Measurements from ENCODE around the gene RILP. TPM values are rescaled to one million over a fixed set of nuclear protein-coding genes. Genes with fewer than 3 reads are reported as not detected.

RILP gene
- total and polyA plus RNA-seq, 5 experiments from 2014 or later, result 1.4 to 4.0 (median 3.4) TPM

DNA sequence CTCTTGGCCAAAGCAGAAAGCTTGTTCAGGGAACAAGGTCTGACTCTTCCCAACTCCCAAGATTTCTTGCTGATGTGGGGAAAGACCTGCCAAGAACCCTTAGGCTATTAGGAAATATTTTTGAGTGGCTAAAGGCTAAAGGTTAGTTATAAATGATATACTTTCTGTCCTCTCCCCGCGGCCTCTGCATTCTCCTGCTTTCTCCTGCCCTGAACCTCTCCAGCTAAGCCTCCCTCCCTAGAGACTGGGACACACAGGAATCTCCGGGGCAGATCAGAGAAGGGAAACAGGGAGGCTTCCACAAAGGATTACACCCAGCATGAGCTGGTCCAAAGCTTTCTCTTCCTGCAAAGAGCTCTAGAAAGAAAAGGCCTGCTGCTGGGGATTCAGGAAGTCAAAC, 23.3 kb downstream of the RILP start:
- H3K4me3 Mint-ChIP-seq, result peak overlapping the region in 9 of 10 donors; percentile 74 to 94 (median 87)
- ATAC-seq, result no peak

DNA sequence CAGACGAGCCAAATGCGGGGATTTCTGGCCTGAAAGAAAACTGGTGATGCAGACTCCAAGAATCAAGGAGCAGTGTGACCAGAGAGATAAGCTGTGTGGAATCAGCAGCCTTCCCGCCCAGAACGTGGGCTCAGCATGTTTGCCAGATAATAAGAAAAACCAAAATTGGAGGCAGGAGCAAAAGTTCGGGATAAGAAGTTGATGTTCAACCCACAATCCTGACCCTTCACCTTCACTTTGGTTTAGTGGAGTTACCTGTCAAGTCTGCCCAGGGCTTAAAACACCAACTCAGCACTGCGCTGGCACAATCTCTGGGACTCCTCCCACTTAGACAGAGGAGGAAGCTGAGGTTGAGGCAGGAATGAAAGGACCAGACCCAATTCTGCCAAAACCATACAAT, 24.1 kb downstream of the RILP start:
- no peaks in the 10 kb centered on the region for H3K27me3 Mint-ChIP-seq
- ATAC-seq, result no peak
- POLR2A ChIA-PET, result interaction anchor here (0.5 to 5.2 kb wide), 5 partner anchors 11 to 1179 kb away, joined by 3 to 45 read pairs (median 5); partner anchors contain the start of gene RILP
- no peak overlapping the region for H3K27ac Mint-ChIP-seq
- H3K4me1 Mint-ChIP-seq, result peaks cover 13 to 34% (median 24%) of the 10 kb centered on the region in 4 donors
- no peak for DNase-seq
- no peaks in the 10 kb centered on the region for H3K36me3 Mint-ChIP-seq
- H3K4me3 Mint-ChIP-seq, result peak overlapping the region in 3 of 10 donors; percentile 28 to 52 (median 31)
- no peaks in the 10 kb centered on the region for H3K9me3 Mint-ChIP-seq

More for the DNA sequence above, 23.3 kb downstream of the RILP start:
- DNase-seq, result no peak
- Mint-ChIP-seq H3K36me3 (no peaks in the 10 kb centered on the region), H3K4me1 (peaks cover 15 to 39% (median 25%) of the 10 kb centered on the region in 4 donors), H3K27me3 (no peaks in the 10 kb centered on the region), H3K9me3 (no peaks in the 10 kb centered on the region), H3K27ac (peak overlapping the region in 5 of 10 donors; percentile 41 to 85 (median 80))
- POLR2A ChIA-PET, result interaction anchor here (0.6 to 5.2 kb wide), 8 partner anchors 8 to 1081 kb away, joined by 3 to 45 read pairs (median 4); partner anchors contain the start of genes PRPF8 and RILP

DNA sequence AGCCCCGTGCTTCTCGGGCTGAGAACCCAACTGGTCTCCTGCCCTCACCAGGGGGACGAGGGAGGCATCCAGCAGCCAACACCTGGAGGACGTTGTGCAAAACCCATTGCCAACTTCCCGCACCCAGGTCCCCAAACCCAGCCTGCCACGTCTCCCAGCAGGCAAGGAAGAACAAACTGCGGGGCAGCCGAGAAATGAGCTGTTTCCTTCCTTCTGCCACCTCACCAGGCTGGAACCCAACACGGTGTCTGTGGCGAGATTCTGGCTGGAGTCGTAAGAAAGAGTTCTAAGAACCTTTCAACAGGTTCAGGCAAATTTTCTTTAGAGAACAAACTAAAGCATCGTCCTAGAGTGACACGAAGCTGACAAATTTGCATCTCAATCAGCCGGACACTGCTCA, 24.6 kb downstream of the RILP start:
- Mint-ChIP-seq H3K36me3 (no peaks in the 10 kb centered on the region), H3K27me3 (no peaks in the 10 kb centered on the region), H3K4me3 (no peak overlapping the region), H3K4me1 (peaks cover 11 to 30% (median 21%) of the 10 kb centered on the region in 4 donors), H3K9me3 (no peaks in the 10 kb centered on the region), H3K27ac (no peak overlapping the region)
- no peak for ATAC-seq
- DNase-seq, result no peak
- POLR2A ChIA-PET, result interaction anchor here (0.5 to 0.8 kb wide), 3 partner anchors 10 to 247 kb away, joined by 3 to 5 read pairs (median 3); no protein-coding TSS in a partner anchor

DNA sequence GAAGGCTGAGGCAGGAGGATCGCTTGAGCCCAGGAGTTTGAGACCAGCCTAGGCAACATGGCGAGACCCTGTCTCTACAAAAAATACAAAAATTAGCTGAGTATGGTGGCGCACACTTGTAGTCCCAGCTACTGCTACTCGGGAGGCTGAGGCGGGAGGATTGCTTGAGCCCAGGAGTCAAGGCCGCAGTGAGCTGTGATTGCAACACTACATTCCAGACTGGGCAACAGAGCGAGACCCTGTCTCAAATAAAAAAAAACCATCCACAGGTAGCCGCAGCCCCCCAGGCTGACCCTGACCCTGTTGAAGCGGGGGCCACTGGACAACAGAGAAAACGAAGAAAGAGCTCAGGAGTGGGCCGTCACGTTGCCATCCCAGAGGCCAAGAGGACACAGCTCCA, 25.0 kb downstream of the RILP start:
- POLR2A ChIA-PET, result no interaction called here
- Mint-ChIP-seq H3K4me3 (no peak overlapping the region), H3K4me1 (peaks cover 10 to 26% (median 18%) of the 10 kb centered on the region in 4 donors), H3K9me3 (no peaks in the 10 kb centered on the region), H3K27ac (no peak overlapping the region), H3K27me3 (no peaks in the 10 kb centered on the region), H3K36me3 (no peaks in the 10 kb centered on the region)
- ATAC-seq (no peak), DNase-seq (no peak)

DNA sequence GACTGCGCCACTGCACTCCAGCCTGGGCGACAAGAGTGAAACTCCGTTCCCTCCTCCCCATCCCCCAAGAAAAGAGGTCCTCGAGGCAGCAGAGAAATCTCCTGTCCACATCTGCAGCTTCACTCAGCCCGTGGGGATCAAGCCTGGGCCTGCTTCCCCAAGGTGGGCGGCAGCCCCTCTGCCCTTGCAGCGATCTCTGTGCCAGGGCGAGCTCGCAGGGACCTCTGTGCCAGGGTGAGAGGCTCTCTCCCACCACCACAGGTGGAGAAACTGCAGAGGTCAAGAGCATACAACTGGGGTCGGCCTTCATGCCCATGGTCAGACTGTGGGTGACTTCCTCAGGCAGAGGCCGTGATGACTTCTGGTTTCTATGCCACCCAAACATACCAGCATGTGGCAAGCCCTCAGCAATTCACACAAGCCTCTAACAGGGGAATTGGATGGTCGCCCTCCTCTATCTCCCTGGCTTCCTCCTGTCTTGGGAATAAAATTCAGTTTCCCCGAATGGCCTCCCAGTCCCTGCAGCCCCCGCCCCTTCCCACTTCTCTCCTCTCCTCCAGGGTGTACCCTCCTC, 26.5 kb downstream of the RILP start:
- H3K27ac Mint-ChIP-seq, result no peak overlapping the region
- H3K9me3 Mint-ChIP-seq, result no peaks in the 10 kb centered on the region
- no peak for ATAC-seq
- POLR2A ChIA-PET, result interaction anchor here (0.8 to 0.9 kb wide), 2 partner anchors 12 kb away, joined by 3 read pairs; no protein-coding TSS in a partner anchor
- H3K4me3 Mint-ChIP-seq, result no peak overlapping the region
- DNase-seq, result no peak
- H3K4me1 Mint-ChIP-seq, result peaks cover 6 to 24% (median 12%) of the 10 kb centered on the region in 4 donors
- no peaks in the 10 kb centered on the region for H3K27me3 Mint-ChIP-seq
- H3K36me3 Mint-ChIP-seq, result no peaks in the 10 kb centered on the region

DNA sequence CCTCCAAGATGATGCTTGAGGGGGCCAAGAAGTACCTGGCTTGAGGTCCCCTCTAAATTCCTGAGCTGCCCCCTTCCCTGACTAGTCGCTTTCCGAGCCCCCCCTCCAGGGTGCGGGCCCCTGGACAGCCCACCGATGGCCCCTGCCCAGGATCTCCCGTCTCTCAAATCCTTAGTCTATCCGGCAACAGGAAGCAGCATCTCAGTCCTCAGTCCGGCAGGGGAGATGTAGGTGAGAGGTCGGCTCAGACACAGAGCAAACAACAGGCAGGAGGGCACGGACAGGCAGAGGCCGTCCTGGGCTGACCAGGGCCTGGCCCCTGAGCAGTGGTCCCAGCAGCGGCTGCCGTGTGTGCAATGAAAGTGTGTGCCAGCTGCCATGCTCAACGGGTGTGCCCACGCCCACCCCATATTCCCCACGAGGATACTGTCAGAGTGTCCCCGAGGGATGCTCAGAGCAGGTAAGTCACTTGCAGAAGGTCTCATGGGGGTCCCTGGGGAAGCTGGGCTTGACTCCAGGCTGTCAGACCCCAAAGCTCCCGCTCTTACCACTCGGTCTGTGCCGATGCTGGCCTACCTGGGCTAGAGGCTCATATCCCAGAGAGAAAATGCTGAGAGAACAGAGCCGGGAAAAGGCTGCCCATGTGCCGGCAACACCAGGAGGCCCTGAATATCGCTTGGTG, 28.3 kb downstream of the RILP start:
- H3K27ac Mint-ChIP-seq, result no peak overlapping the region
- H3K27me3 Mint-ChIP-seq, result no peaks in the 10 kb centered on the region
- H3K4me3 Mint-ChIP-seq, result no peak overlapping the region
- no peaks in the 10 kb centered on the region for H3K9me3 Mint-ChIP-seq
- no peaks in the 10 kb centered on the region for H3K36me3 Mint-ChIP-seq
- POLR2A ChIA-PET, result interaction anchor here (0.5 to 0.6 kb wide), 2 partner anchors 48 to 121 kb away, joined by 3 to 4 read pairs; no protein-coding TSS in a partner anchor
- H3K4me1 Mint-ChIP-seq, result peaks cover 0 to 14% (median 4%) of the 10 kb centered on the region in 4 donors
- no peak for ATAC-seq
- no peak for DNase-seq

DNA sequence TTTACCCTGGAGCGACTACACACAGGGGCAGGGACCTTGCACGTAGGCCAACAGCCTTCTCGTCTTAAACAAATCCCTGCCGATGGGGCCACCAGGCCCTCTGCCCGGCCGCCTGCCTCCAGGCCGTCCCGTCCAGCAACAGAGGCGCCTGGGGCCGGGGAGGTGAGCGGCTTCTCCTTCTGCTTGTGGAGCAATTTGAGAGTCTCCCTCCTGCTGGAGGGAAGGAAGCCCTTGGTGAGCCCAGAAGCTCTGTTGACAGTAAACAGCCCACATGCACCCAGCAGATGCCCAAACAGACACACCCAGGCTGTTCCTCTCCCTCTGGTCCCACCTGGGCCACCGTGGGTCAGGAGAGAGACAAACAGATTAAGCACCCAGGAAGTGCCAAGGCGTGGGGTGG, 29.2 kb downstream of the RILP start:
- DNase-seq (no peak), ATAC-seq (no peak)
- H3K27ac Mint-ChIP-seq, result no peak overlapping the region
- no peaks in the 10 kb centered on the region for H3K36me3 Mint-ChIP-seq
- H3K4me3 Mint-ChIP-seq, result no peak overlapping the region
- POLR2A ChIA-PET, result no interaction called here
- H3K4me1 Mint-ChIP-seq, result peaks cover 0 to 4% (median 2%) of the 10 kb centered on the region in 4 donors
- H3K9me3 Mint-ChIP-seq, result no peaks in the 10 kb centered on the region
- H3K27me3 Mint-ChIP-seq, result no peaks in the 10 kb centered on the region

DNA sequence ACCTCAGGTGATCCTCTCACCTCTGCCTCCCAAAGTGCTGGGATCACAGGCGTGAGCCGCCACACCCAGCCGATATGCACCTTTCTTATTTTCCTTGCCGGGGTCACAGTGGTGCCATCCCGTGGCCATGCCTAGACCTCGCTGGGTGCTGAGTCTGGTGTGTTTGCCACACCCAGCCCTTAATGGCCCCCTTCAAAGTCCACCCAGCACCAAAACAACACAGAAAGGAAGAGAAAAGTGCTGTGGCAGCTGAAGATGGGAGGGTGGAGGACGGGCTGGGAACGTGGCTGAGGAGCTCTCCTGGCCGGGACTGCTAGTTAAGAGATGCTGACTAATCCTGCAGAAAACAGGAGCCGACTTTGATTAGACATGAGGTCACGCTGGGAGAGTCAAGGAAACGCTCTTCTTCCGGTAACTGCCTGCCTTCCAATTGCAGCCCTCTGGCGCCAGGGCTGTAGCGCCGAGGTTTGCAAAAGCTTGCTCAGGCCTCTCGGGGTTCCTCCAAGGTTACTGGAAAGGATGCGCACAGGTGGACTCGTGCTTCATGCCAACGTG, 32.0 kb downstream of the RILP start:
- H3K4me3 Mint-ChIP-seq, result no peak overlapping the region
- H3K27me3 Mint-ChIP-seq, result no peaks in the 10 kb centered on the region
- ATAC-seq (no peak), DNase-seq (no peak)
- H3K36me3 Mint-ChIP-seq, result no peaks in the 10 kb centered on the region
- POLR2A ChIA-PET, result interaction anchor here (0.6 to 2.1 kb wide), 3 partner anchors 10 to 101 kb away, joined by 3 to 6 read pairs (median 4); partner anchors contain the start of genes INPP5K and SLC43A2
- H3K9me3 Mint-ChIP-seq, result no peaks in the 10 kb centered on the region
- H3K4me1 Mint-ChIP-seq, result peaks cover 0 to 4% (median under 1%) of the 10 kb centered on the region in 4 donors
- peak overlapping the region in 1 of 10 donors; percentile 38 for H3K27ac Mint-ChIP-seq

DNA sequence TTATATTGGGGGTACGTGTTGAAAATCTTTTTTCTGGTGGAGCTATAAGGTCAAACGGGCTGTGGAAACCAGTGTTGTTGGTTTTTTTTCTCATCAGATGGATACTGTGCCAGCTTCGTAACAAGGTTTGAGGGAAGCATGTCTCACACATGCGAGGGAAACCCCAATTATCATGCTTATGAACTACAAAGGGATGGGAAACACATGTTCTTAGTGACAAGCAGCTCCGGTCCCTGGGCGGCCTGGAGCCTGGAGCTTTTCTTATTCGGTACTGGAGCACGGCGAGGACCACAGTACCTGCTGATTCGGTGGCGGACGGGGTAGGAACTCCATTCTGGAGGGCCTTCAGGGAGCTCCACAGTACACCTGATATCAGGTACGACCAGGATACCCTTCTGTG, 33.6 kb downstream of the RILP start:
- no peak overlapping the region for H3K4me3 Mint-ChIP-seq
- DNase-seq (no peak), ATAC-seq (no peak)
- peaks cover 0 to 4% (median under 1%) of the 10 kb centered on the region in 4 donors for H3K4me1 Mint-ChIP-seq
- no peaks in the 10 kb centered on the region for H3K36me3 Mint-ChIP-seq
- peak overlapping the region in 1 of 10 donors; percentile 50 for H3K27ac Mint-ChIP-seq
- POLR2A ChIA-PET, result interaction anchor here (0.7 to 2.1 kb wide), 3 partner anchors 12 to 17 kb away, joined by 3 to 6 read pairs (median 4); partner anchors contain the start of gene SLC43A2
- H3K9me3 Mint-ChIP-seq, result no peaks in the 10 kb centered on the region
- no peaks in the 10 kb centered on the region for H3K27me3 Mint-ChIP-seq

DNA sequence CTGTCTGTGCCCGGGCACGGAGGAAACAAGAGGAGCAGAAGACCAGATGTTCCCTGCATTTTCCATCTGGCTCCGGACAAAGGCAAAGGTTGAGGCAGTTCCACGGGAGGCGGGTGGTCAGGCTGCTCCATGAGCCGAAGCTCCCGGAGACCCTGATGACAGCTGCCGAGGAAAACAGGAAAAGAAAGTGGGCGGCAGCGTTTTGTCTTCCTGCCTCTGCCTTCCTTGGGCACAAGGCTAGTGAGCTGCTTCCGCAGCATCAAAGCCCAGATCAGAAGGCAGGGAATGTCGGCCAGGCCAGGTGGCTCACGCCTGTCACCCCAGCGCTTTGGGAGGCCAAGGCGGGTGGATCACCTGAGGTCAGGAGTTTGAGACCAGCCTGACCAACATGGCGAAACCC, 37.3 kb downstream of the RILP start:
- peak overlapping the region in 1 of 10 donors; percentile 33 for H3K27ac Mint-ChIP-seq
- no peak overlapping the region for H3K4me3 Mint-ChIP-seq
- no peaks in the 10 kb centered on the region for H3K27me3 Mint-ChIP-seq
- no peaks in the 10 kb centered on the region for H3K36me3 Mint-ChIP-seq
- ATAC-seq (no peak), DNase-seq (no peak)
- H3K9me3 Mint-ChIP-seq, result no peaks in the 10 kb centered on the region
- POLR2A ChIA-PET, result no interaction called here
- H3K4me1 Mint-ChIP-seq, result peaks cover 0 to 4% (median 0%) of the 10 kb centered on the region in 4 donors

DNA sequence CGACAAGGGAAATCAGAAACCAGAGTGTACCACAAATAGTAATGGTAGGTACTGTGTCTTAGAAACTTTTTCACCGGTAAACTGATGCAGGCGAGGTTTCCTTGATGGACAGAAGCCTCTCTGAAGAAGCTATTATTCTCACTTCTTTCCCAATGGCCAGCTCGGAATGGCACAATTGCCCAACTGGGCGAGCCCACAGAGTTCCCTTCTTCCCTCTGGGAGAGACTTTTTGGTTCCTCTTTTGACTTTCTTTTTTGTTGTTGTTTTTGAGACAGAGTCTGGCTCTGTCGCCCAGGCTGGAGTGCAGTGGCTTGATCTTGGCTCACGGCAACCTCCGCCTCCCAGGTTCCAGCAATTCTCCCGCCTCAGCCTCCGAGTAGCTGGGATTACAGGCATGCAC, 38.0 kb downstream of the RILP start:
- ATAC-seq, result no peak
- POLR2A ChIA-PET, result no interaction called here
- no peak overlapping the region for H3K4me3 Mint-ChIP-seq
- H3K4me1 Mint-ChIP-seq, result peaks cover 0 to 9% (median 0%) of the 10 kb centered on the region in 4 donors
- H3K27ac Mint-ChIP-seq, result no peak overlapping the region
- H3K36me3 Mint-ChIP-seq, result no peaks in the 10 kb centered on the region
- no peak for DNase-seq
- no peaks in the 10 kb centered on the region for H3K9me3 Mint-ChIP-seq
- no peaks in the 10 kb centered on the region for H3K27me3 Mint-ChIP-seq

DNA sequence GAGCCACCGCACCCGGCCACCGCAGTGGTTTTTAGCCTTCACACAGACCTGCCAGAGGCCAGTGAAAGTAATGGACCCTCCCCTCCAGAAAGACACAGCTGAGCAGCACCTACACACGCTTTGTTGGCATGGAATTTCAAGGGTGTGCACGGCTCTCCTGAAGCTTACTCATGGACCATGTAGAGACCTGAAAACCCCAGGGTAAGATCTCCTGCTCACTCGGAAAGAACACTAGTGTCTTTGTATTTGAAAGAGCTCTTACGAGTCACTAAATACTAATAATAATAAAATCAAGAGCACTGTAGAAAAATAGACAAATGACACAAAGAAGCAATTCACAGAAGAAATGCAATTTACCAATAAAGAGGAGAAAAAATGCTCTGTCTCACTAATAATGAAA, 41.0 kb downstream of the RILP start:
- ATAC-seq, result no peak
- DNase-seq, result no peak
- no peak overlapping the region for H3K27ac Mint-ChIP-seq
- H3K4me3 Mint-ChIP-seq, result no peak overlapping the region
- POLR2A ChIA-PET, result interaction anchor here (1.7 kb wide), 1 partner anchor 20 kb away, joined by 5 read pairs; the partner anchor contains the start of gene SLC43A2
- peaks cover 0 to 7% (median 5%) of the 10 kb centered on the region in 4 donors for H3K4me1 Mint-ChIP-seq
- H3K36me3 Mint-ChIP-seq, result no peaks in the 10 kb centered on the region
- no peaks in the 10 kb centered on the region for H3K9me3 Mint-ChIP-seq
- peaks cover 0 to 4% (median 0%) of the 10 kb centered on the region in 5 donors for H3K27me3 Mint-ChIP-seq

DNA sequence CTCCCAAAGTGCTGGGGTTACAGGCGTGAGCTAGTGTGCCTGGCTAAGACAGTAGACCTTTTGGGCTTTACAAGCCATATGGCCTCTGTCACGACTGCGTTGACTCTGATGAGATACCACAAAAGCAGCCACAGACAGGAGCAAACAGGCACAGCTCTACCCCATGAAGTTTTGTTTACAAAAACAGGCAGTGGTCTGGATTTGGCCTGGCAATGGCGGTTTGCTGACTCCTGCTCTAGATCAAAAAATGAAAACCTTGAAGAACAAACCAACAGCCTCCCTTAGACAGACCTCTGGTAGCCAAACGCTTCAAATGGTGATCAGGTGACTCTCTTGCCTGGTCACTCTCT, 41.7 kb downstream of the RILP start:
- Mint-ChIP-seq H3K27me3 (peaks cover 0 to 4% (median 0%) of the 10 kb centered on the region in 5 donors), H3K4me1 (peaks cover 0 to 7% (median 5%) of the 10 kb centered on the region in 4 donors), H3K27ac (peak overlapping the region in 1 of 10 donors; percentile 29), H3K4me3 (peak overlapping the region in 1 of 10 donors; percentile 19), H3K36me3 (no peaks in the 10 kb centered on the region), H3K9me3 (no peaks in the 10 kb centered on the region)
- POLR2A ChIA-PET, result interaction anchor here (0.7 to 1.7 kb wide), 2 partner anchors 21 to 31 kb away, joined by 4 to 5 read pairs; partner anchors contain the start of gene SLC43A2
- DNase-seq, result no peak
- no peak for ATAC-seq

Measured in naive thymus-derived CD8-positive, alpha-beta T cell (primary cell).